Panc1 (cell line): Measurements from ENCODE around the gene SLC25A41. TPM values are rescaled to one million over a fixed set of nuclear protein-coding genes. Genes with fewer than 3 reads are reported as not detected.

Experiments used
- ATAC-seq: fragments of 200-7000 bp; cut with Tn5 transposase; 2 replicates; pipeline ENCODE4 v1.9.1; 2020; ENCODE audit warnings: mild to moderate bottlenecking, moderate library complexity
- BruUV-seq: library from RNA; stranded (reverse); fragments of 400-500 nt; replicated peaks from 2 replicates; lab custom pipeline; 2021; lab: Mats Ljungman, UMichigan
- CTCF ChIA-PET: fragments of 300-600 bp; sonication (Branson Sonifier 250); formaldehyde crosslinking; loops from one replicate; lab custom pipeline; 2022; ENCODE audit warnings: antibody characterized with exemption; lab: Charles Lee
- POLR2A ChIA-PET: fragments of 300-600 bp; sonication (Branson Sonifier 250); formaldehyde crosslinking; loops from one replicate; lab custom pipeline; 2022; ENCODE audit warnings: antibody characterized with exemption; lab: Charles Lee
- DNase-seq: peaks from one replicate; pipeline ENCODE4 v3.0.0-alpha.2; 2010; ENCODE audit warnings: low read depth, low spot score
- H3K27ac ChIP-seq: 2 replicates; pipeline ENCODE4 v1.5.1; 2011; ENCODE audit warnings: mild to moderate bottlenecking, low read length, inconsistent platforms
- H3K27me3 ChIP-seq: fragments of 200-500 bp; sonication (Bioruptor generic); 2 replicates; pipeline ENCODE4 v1.6.0; 2014; ENCODE audit warnings: low read length, inconsistent platforms; ENCODE audit not compliant: control insufficient read depth, insufficient read depth
- H3K36me3 ChIP-seq: fragments of 200-500 bp; sonication (Bioruptor generic); 2 replicates; pipeline ENCODE4 v1.5.1; 2014; ENCODE audit warnings: inconsistent platforms, mild to moderate bottlenecking, low read length, moderate library complexity; ENCODE audit not compliant: control insufficient read depth, insufficient read depth
- H3K4me1 ChIP-seq: 2 replicates; pipeline ENCODE4 v1.5.1; 2011; ENCODE audit warnings: inconsistent platforms, mild to moderate bottlenecking, low read length, moderate library complexity; ENCODE audit not compliant: control insufficient read depth, insufficient read depth
- H3K4me3 ChIP-seq, 2 experiments: 2 replicates each; pipeline ENCODE4 v1.5.1; 2011 to 2012; ENCODE audit warnings: low read depth in 2 of 2, low read length in 2 of 2, mild to moderate bottlenecking in 2 of 2, inconsistent platforms in 1 of 2, moderate library complexity in 1 of 2
- H3K9me3 ChIP-seq: fragments of 200-500 bp; sonication (Bioruptor generic); 2 replicates; pipeline ENCODE4 v1.5.1; 2014; ENCODE audit warnings: low read depth, mild to moderate bottlenecking, inconsistent platforms, low read length, moderate library complexity; ENCODE audit not compliant: control insufficient read depth, insufficient read depth
- CTCF ChIP-seq: fragments of 450-650 bp; IDR thresholded peaks from 2 replicates; pipeline ENCODE4 v1.5.1; 2017; ENCODE audit warnings: mild to moderate bottlenecking
- POLR2AphosphoS5 ChIP-seq: IDR thresholded peaks from 2 replicates; pipeline ENCODE4 v1.6.1; 2012; ENCODE audit warnings: mild to moderate bottlenecking, low read depth, low read length, moderate library complexity
- REST ChIP-seq, 2 experiments: IDR thresholded peaks; 2 replicates each; pipeline ENCODE4 v1.6.1; 2011 to 2012; ENCODE audit warnings: low read depth in 2 of 2, control low read depth in 1 of 2, low read length in 1 of 2, mild to moderate bottlenecking in 1 of 2, moderate library complexity in 1 of 2; ENCODE audit not compliant: insufficient read depth in 1 of 2
- SIN3A ChIP-seq: IDR thresholded peaks from 2 replicates; pipeline ENCODE4 v1.6.1; 2012; ENCODE audit warnings: low read depth, mild to moderate bottlenecking, low read length, moderate library complexity, borderline replicate concordance; ENCODE audit not compliant: insufficient read depth
- TCF7L2 ChIP-seq: IDR thresholded peaks from 2 replicates; pipeline ENCODE4 v1.6.1; 2011; ENCODE audit warnings: mild to moderate bottlenecking, low read depth, low read length, inconsistent platforms
- in situ Hi-C: cut with HindIII; loops from 2 replicates; pipeline ENCODE4 v1.10.0; 2016; ENCODE audit warnings: low sequenced_read_pairs, low pct_unique_long_range_greater_than_20kb
- intact Hi-C: fragments of 100-400 bp; cut with micrococcal nuclease; formaldehyde crosslinking; loops from one replicate; pipeline ENCODE4 v1.10.0; 2022; ENCODE audit not compliant: unreplicated experiment
- total RNA-seq: library from RNA; stranded (reverse); gene quantifications from one replicate; pipeline ENCODE4 v1.2.1, GENCODE V29; 2021; ENCODE audit not compliant: unreplicated experiment

SLC25A41 gene
- total RNA-seq, 1 experiment from 2014 or later = 0.21 TPM

- H3K4me1 ChIP-seq = peaks cover 4% of the 10 kb centered on the region; the same call in 1 of the 2 replicates
- H3K4me3 ChIP-seq = no peak overlapping the region
- no TSS peak for BruUV-seq
- in situ Hi-C loops (no loop called here), intact Hi-C loops (no loop called here)
- TF ChIP-seq REST (IDR thresholded peaks at IDR 0.05; ENCODE audit: insufficient read depth in 1 of 2, low read depth in 2 of 2, low read length in 1 of 2) = no peak
- no peak for TF ChIP-seq CTCF
- no peak for TF ChIP-seq TCF7L2
- no peak for TF ChIP-seq POLR2AphosphoS5
- TF ChIP-seq SIN3A = no peak
- H3K36me3 ChIP-seq = peaks cover under 1% of the 10 kb centered on the region
- DNase-seq = no peak
- H3K9me3 ChIP-seq = no peaks in the 10 kb centered on the region
- CTCF ChIA-PET = no interaction called here
- H3K27me3 ChIP-seq = no peaks in the 10 kb centered on the region
- no peak for ATAC-seq
- POLR2A ChIA-PET = no interaction called here
- no peak overlapping the region for H3K27ac ChIP-seq
These were observed 46.2 kb downstream of the SLC25A41 start for GRCh38 chr19:6387372-6387771.

DNA sequence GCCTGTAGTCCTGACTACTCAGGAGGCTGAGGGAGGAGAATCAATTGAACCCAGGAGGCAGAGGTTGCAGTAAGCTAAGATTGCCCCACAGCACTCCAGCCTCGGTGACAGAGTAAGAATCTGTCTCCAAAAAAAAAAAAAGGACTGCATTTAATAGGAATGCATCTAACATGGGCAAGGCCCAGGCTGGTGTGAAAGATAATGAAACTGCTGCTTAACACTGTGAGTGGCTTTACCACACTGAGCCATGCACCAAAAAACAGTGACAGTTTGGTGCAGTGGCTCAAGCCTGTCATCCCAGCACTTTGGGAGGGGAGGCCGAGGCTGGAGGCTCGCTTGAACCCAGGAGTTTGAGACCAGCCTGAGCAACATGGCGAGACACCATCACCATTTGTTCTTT, 49.2 kb downstream of the SLC25A41 start:
- TF ChIP-seq SIN3A (no peak), CTCF (no peak), TCF7L2 (no peak), REST (IDR thresholded peaks at IDR 0.05; ENCODE audit: insufficient read depth in 1 of 2, low read depth in 2 of 2, low read length in 1 of 2) (no peak), POLR2AphosphoS5 (no peak)
- no peaks in the 10 kb centered on the region for H3K27me3 ChIP-seq
- ATAC-seq = no peak
- H3K36me3 ChIP-seq = no peaks in the 10 kb centered on the region
- BruUV-seq = no TSS peak
- H3K4me3 ChIP-seq = no peak overlapping the region
- no peak for DNase-seq
- H3K27ac ChIP-seq = no peak overlapping the region
- POLR2A ChIA-PET = interaction anchor here (0.6 kb wide), 1 partner anchor 246 kb away, joined by 3 read pairs; no protein-coding TSS in a partner anchor
- in situ Hi-C loops (no loop called here), intact Hi-C loops (no loop called here)
- no peaks in the 10 kb centered on the region for H3K9me3 ChIP-seq
- no peaks in the 10 kb centered on the region for H3K4me1 ChIP-seq
- CTCF ChIA-PET = no interaction called here
